ENCODE measurements around the gene GMPS.

GRCh38 chr3:155863072-155863784 lies 7.2 kb upstream of the GMPS start:
- TF ChIP-seq, protein P1, sequence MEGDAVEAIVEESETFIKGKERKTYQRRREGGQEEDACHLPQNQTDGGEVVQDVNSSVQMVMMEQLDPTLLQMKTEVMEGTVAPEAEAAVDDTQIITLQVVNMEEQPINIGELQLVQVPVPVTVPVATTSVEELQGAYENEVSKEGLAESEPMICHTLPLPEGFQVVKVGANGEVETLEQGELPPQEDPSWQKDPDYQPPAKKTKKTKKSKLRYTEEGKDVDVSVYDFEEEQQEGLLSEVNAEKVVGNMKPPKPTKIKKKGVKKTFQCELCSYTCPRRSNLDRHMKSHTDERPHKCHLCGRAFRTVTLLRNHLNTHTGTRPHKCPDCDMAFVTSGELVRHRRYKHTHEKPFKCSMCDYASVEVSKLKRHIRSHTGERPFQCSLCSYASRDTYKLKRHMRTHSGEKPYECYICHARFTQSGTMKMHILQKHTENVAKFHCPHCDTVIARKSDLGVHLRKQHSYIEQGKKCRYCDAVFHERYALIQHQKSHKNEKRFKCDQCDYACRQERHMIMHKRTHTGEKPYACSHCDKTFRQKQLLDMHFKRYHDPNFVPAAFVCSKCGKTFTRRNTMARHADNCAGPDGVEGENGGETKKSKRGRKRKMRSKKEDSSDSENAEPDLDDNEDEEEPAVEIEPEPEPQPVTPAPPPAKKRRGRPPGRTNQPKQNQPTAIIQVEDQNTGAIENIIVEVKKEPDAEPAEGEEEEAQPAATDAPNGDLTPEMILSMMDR (conservative IDR thresholded peaks at IDR 0.05; ENCODE audit: low read depth, low read length): no peak
- no peak for TF ChIP-seq EZH2 (IDR thresholded peaks at IDR 0.05; ENCODE audit: low read length, unreplicated experiment)

Measured in PC-3 (cell line).